Measurements from ENCODE around the gene FCN3.

DNA sequence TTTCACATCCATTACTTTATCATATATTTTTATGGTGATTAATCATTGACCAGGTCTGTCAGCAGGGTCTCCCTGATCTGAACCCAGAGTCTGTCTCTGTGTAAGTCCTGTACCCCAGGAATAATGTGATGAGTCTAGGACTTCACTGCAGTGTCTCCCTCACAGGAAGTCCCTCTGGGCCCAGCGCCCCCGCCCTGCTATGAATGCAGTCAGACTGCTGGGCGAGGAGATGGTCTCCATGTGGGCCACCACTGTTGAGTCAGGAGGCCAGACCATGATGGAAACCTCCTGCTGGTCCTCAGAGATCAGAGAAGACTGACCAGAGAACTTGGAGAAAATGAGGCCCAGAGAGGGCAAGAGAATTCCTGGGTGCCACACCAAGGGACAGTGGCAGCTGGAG lies 43.2 kb downstream of the FCN3 start:
- TF ChIP-seq CTCF (IDR thresholded peaks at IDR 0.05) (no peak), POLR2A (IDR thresholded peaks at IDR 0.05; ENCODE audit: low read depth) (no peak), POLR2AphosphoS5 (IDR thresholded peaks at IDR 0.05) (no peak), EP300 (IDR thresholded peaks at IDR 0.05) (no peak)
